Stimulated activated CD8-positive, alpha-beta memory T cell treated with anti-CD3 and anti-CD28 coated beads, Interleukin-4, amount 100 ng/mL, for 1 hour (primary cell): Measurements from ENCODE around the gene CPEB2.

Source experiments
- DNase-seq, 2 donors: peaks; one replicate each; pipeline ENCODE4 v3.0.0-alpha.2; 2020; ENCODE audit warnings: low read depth in 2 of 2, low spot score in 1 of 2

CPEB2 gene

DNA sequence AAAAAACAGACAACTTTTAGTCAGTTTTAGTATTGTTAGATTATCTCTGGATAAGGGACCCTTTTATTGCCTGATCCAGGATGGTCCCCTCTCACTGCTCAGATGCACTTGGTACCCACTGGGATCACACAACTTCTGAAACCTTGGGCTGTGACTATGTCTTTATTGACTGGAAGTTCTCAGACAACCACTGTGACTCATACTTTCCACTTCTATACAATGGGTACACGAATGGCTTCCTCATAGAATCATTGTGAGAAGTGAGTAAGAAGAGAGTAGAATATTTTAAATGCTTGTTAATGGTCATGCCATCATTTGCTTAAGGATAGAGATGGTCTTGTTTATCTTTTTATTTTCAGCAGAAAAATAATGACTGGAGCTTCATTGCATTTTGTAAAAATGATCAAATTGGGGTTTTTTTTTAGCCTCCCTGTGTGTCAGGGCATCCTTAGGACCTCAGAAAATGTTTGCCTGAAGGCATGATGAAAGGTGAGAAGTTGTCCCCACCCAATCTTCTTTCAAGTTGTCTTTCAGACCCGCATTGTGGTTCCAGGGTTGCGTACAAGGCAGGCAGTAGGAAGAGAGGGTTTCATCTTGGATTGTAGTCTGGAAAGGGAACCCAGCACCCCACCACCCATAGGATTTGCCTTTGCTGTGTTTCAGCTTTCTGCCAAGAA lies 115.1 kb downstream of the CPEB2 start:
- DNase-seq = no peak

DNA sequence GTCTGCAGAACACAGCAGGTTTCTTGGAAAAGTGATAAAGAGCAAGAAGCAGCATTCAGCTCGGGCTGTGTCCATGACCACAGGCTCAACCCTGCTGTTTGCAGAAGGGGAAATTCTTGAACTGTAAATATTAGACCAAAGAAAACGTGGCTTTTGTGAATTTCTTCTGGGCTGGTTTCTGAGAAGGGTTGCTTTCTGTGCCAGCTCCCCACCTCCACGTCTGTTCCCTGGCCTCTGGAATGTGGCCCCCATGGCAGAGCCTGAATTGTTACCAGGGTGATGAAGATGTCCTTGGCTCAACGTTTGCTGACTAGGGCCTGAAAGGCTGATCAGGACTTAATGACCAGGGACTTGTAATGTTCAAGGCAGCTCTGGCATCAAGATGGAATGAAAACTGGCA lies 116.0 kb downstream of the CPEB2 start:
- DNase-seq = no peak
